ENCODE results near the gene MATN1. TPM values are rescaled to one million over a fixed set of nuclear protein-coding genes. Genes with fewer than 3 reads are reported as not detected.

MATN1 gene
- total RNA-seq, 1 donor from 2014 or later = 0.54 TPM

- Mint-ChIP-seq H3K4me3 (no peak overlapping the region), H3K9me3 (no peaks in the 10 kb centered on the region), H3K36me3 (ENCODE audit: low read depth) (peaks cover 86% of the 10 kb centered on the region), H3K27me3 (no peaks in the 10 kb centered on the region), H3K27ac (peak overlapping the region; percentile 74), H3K4me1 (peaks cover 38% of the 10 kb centered on the region)
- DNase-seq = no peak
- intact Hi-C loops (cut with micrococcal nuclease) = no loop called here
Observed at GRCh38 chr1:30737357-30738039, 14.1 kb upstream of the MATN1 start.

- Mint-ChIP-seq H3K36me3 (ENCODE audit: low read depth) (peaks cover 86% of the 10 kb centered on the region), H3K27ac (peak overlapping the region; percentile 53), H3K4me1 (peaks cover 32% of the 10 kb centered on the region), H3K27me3 (peaks cover 2% of the 10 kb centered on the region), H3K4me3 (no peak overlapping the region), H3K9me3 (no peaks in the 10 kb centered on the region)
- no peak for DNase-seq
- intact Hi-C loops (cut with micrococcal nuclease) = no loop called here
Observed at GRCh38 chr1:30735668-30736498, 12.5 kb upstream of the MATN1 start.

DNA sequence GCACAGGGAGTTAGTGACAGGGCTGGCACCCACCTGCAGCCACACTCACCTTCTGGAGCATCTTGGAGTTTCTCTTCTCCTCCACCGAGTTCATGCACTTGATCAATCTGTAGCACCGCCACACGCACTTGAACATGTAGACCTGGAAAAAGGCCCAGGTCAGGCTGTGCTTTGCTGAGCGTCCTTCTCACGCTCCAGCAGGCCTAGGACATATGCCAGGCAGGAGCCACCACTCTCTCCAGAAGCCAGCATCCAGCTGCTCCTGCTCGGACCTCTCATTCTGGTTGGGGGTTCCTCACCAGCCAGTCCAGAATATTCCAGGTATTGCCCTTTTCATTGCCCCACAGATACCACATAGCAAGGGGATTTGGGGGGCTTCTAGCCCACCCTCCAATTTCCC is 11.7 kb upstream of the MATN1 start:
- H3K9me3 Mint-ChIP-seq = no peaks in the 10 kb centered on the region
- intact Hi-C loops (cut with micrococcal nuclease) = no loop called here
- DNase-seq = no peak
- no peak overlapping the region for H3K27ac Mint-ChIP-seq
- peaks cover 26% of the 10 kb centered on the region for H3K4me1 Mint-ChIP-seq
- peaks cover 80% of the 10 kb centered on the region for H3K36me3 Mint-ChIP-seq (ENCODE audit: low read depth)
- H3K4me3 Mint-ChIP-seq = no peak overlapping the region
- H3K27me3 Mint-ChIP-seq = peaks cover 2% of the 10 kb centered on the region

DNA sequence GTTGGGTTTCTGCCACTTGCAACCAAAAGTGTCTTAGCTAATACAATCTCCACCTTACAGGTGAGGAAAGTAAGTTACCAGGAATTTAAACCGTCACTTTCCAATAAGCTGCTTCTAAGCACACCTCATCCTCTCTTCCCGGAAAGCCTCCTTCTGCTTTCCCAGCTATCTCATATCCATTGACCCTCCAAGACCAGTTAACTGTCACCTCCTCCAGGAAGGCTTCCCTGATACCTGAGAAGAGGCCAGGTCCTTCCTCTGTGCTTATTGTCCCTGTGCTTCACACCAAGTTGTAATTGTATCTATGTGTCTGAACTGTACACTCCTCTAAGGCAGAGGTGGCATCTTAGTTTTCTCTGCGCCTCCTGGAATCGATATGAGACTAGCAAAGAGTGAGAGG is 11.2 kb upstream of the MATN1 start:
- H3K4me1 Mint-ChIP-seq = peaks cover 21% of the 10 kb centered on the region
- DNase-seq = no peak
- H3K36me3 Mint-ChIP-seq (ENCODE audit: low read depth) = peaks cover 75% of the 10 kb centered on the region
- intact Hi-C loops (cut with micrococcal nuclease) = no loop called here
- H3K27ac Mint-ChIP-seq = peak overlapping the region; percentile 38
- no peak overlapping the region for H3K4me3 Mint-ChIP-seq
- H3K9me3 Mint-ChIP-seq = no peaks in the 10 kb centered on the region
- H3K27me3 Mint-ChIP-seq = peaks cover 2% of the 10 kb centered on the region

- Mint-ChIP-seq H3K4me1 (peaks cover 19% of the 10 kb centered on the region), H3K27ac (no peak overlapping the region), H3K36me3 (ENCODE audit: low read depth) (peaks cover 70% of the 10 kb centered on the region), H3K4me3 (no peak overlapping the region), H3K27me3 (peaks cover 2% of the 10 kb centered on the region), H3K9me3 (no peaks in the 10 kb centered on the region)
- DNase-seq = no peak
- intact Hi-C loops (cut with micrococcal nuclease) = no loop called here
Observed at GRCh38 chr1:30734106-30734505, 10.7 kb upstream of the MATN1 start.

GRCh38 chr1:30733493-30733892 is 10.1 kb upstream of the MATN1 start:
- Mint-ChIP-seq H3K4me3 (no peak overlapping the region), H3K4me1 (peaks cover 15% of the 10 kb centered on the region), H3K9me3 (no peaks in the 10 kb centered on the region), H3K27me3 (peaks cover 2% of the 10 kb centered on the region), H3K27ac (no peak overlapping the region), H3K36me3 (ENCODE audit: low read depth) (peaks cover 64% of the 10 kb centered on the region)
- intact Hi-C loops (cut with micrococcal nuclease) = no loop called here
- DNase-seq = no peak

DNA sequence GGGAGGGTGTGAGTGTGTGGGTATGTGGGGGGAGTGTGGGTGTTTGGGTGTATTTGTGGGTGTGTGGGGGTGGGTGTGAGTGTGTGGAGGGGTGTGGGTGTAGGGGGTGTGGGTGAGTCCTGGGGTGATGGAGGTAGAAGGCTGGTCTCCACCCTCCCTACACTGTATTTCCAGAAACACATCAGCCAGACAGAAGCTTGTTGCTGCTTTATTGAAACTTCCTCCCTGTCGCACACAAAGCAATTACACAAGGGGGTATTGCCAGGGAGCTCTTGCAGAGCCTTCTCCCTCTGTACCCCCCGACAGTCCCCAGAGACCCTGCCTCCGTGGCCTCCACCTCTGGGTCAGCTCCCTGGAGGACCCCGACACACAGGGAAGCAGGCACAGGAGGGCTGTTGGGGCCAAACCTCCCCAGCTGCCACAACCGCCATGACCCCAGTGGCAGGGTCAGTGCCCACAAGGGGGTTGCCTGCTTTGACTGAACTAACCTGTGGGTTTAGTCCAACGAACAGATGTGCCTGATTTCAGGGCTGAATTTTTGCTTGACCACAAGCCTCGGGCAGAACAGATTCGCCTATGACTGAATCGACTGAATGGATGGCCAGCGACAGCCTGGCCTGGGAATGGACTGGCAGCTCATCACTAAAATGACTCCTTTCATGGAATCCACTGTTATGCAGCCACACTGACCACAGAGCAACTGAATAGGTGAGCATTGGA is 9.1 kb upstream of the MATN1 start:
- intact Hi-C loops (cut with micrococcal nuclease) = loop anchor here (1.0 kb wide), 1 partner anchor 11 kb away; no protein-coding TSS in a partner anchor
- Mint-ChIP-seq H3K4me1 (peaks cover 18% of the 10 kb centered on the region), H3K27me3 (peaks cover 2% of the 10 kb centered on the region), H3K27ac (peak overlapping the region; percentile 82), H3K4me3 (no peak overlapping the region), H3K36me3 (ENCODE audit: low read depth) (peaks cover 54% of the 10 kb centered on the region), H3K9me3 (no peaks in the 10 kb centered on the region)
- peak; percentile 59 for DNase-seq

GRCh38 chr1:30731806-30732276 is 8.5 kb upstream of the MATN1 start:
- peaks cover 18% of the 10 kb centered on the region for H3K4me1 Mint-ChIP-seq
- H3K27ac Mint-ChIP-seq = peak overlapping the region; percentile 96
- intact Hi-C loops (cut with micrococcal nuclease) = loop anchor here (1.0 kb wide), 1 partner anchor 11 kb away; no protein-coding TSS in a partner anchor
- H3K27me3 Mint-ChIP-seq = peaks cover 2% of the 10 kb centered on the region
- peak; percentile 57 for DNase-seq
- peak overlapping the region; percentile 45 for H3K4me3 Mint-ChIP-seq
- no peaks in the 10 kb centered on the region for H3K9me3 Mint-ChIP-seq
- peaks cover 50% of the 10 kb centered on the region for H3K36me3 Mint-ChIP-seq (ENCODE audit: low read depth)

DNA sequence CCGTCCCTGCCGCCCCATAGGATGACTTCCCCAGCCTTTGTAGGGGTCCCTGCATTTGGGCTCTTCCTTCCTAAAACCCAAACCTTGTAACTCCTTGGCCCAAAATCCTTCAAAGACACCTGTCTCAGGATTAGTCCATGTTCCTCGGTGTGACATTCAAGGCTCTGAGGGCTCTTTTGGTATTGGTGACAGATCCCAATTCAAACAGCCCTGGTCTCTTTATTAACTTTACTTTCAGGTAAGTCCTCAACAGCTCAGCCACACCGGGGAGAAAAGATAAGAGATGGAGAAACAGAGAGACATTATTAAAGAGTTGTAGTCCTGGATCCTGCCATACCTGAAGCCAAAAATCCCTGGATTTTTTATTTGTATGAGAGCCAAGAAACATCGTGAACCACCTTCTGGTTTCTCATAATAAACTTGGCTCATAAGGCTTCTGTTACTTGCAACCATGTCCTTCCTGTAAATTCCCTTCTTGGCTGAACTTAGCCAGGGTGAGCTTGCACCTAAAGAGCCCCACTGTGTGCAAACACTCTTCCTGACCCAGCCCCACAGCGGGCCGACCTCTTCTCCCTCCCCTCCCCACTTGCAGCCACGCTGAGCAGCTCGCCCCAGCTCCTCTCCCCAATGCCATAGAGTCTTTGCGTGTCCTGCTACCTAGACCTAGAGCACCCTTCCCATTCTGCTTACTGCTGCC is 7.9 kb upstream of the MATN1 start:
- H3K36me3 Mint-ChIP-seq (ENCODE audit: low read depth) = peaks cover 46% of the 10 kb centered on the region
- H3K4me3 Mint-ChIP-seq = no peak overlapping the region
- intact Hi-C loops (cut with micrococcal nuclease) = no loop called here
- H3K27ac Mint-ChIP-seq = peak overlapping the region; percentile 96
- no peaks in the 10 kb centered on the region for H3K9me3 Mint-ChIP-seq
- DNase-seq = no peak
- peaks cover 18% of the 10 kb centered on the region for H3K4me1 Mint-ChIP-seq
- peaks cover 2% of the 10 kb centered on the region for H3K27me3 Mint-ChIP-seq

DNA sequence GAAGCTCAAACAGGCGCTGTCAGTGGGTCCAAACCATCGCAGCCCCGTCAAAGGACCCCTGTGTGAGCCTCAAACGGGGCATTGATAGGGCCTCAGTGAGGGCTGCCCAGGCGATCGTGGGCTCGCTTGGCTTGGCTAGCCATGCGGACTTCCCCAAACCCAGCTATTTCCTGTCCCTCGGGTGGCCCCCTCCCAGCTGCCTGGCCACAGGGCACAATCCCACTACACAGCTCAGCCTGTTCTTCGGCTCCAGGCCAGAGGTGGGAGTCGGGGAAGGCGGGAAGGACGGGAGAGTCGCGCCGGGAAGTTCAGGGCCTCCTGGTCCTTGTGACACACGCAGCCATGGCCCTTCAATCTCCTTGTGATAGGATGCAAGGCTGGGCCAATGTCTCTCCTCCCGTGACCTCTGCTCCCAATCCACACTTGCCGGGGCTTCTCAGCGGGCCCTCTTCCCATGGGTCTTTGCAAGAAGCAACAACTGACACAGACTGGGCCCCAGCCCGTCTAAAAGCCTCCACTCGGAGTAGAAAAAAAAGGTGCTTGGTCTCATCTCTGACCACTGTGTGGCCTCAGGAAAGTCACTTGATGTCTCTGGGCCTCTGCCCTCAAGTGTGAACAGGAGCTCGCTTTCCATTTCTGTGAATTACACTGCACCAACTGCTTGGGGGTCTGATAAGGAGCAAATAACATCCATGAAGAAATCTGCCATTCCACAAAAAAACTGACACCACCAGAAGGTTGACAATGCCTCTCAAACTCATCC is 7.1 kb upstream of the MATN1 start:
- H3K4me1 Mint-ChIP-seq = peaks cover 18% of the 10 kb centered on the region
- no peaks in the 10 kb centered on the region for H3K9me3 Mint-ChIP-seq
- H3K27me3 Mint-ChIP-seq = peaks cover 2% of the 10 kb centered on the region
- H3K36me3 Mint-ChIP-seq (ENCODE audit: low read depth) = peaks cover 40% of the 10 kb centered on the region
- intact Hi-C loops (cut with micrococcal nuclease) = no loop called here
- H3K4me3 Mint-ChIP-seq = no peak overlapping the region
- DNase-seq = no peak
- peak overlapping the region; percentile 48 for H3K27ac Mint-ChIP-seq

DNA sequence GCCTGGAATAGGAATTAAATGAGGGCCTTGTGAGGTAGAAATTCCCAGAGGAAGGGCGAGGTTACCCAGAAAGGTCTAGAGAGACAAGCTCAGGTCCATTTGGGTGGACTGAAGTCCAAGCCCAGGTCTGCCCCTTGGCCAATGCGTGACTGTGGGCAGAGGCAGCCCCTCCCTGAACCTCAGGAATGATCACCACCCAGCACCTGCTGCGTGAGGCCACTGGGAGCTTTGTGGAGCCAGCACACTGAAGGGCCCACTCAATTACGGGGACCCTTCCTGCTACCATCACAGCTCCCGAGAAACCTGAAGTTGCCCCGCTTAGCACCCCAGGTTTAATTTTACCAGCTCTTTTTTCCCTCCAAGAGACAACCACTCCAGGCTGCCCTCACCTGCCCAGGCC is 6.5 kb upstream of the MATN1 start:
- DNase-seq = no peak
- Mint-ChIP-seq H3K27ac (no peak overlapping the region), H3K4me3 (no peak overlapping the region), H3K36me3 (ENCODE audit: low read depth) (peaks cover 34% of the 10 kb centered on the region), H3K9me3 (no peaks in the 10 kb centered on the region), H3K27me3 (peaks cover 2% of the 10 kb centered on the region), H3K4me1 (peaks cover 18% of the 10 kb centered on the region)
- intact Hi-C loops (cut with micrococcal nuclease) = no loop called here

- no peak overlapping the region for H3K4me3 Mint-ChIP-seq
- DNase-seq = no peak
- intact Hi-C loops (cut with micrococcal nuclease) = no loop called here
- peaks cover 2% of the 10 kb centered on the region for H3K27me3 Mint-ChIP-seq
- H3K27ac Mint-ChIP-seq = no peak overlapping the region
- peaks cover 27% of the 10 kb centered on the region for H3K36me3 Mint-ChIP-seq (ENCODE audit: low read depth)
- H3K4me1 Mint-ChIP-seq = peaks cover 19% of the 10 kb centered on the region
- no peaks in the 10 kb centered on the region for H3K9me3 Mint-ChIP-seq
Observed at GRCh38 chr1:30728832-30729638, 5.7 kb upstream of the MATN1 start.
